Right lung (tissue), 5 donors: ENCODE results near the gene ATP6V0D1. TPM values are rescaled to one million over a fixed set of nuclear protein-coding genes. Genes with fewer than 3 reads are reported as not detected.

Experiments
- DNase-seq, 2 donors: peaks; one replicate each; pipeline ENCODE4 v3.0.0-alpha.2; 2013
- polyA plus RNA-seq, 5 donors: library from polyadenylated mRNA; unstranded; fragments of 120-200 nt; gene quantifications; one replicate each; pipeline versions ENCODE4 v1.2.1 to v1.2.3, GENCODE V29; 2013; ENCODE audit warnings: inconsistent platforms in 1 of 5, low replicate concordance in 1 of 5; ENCODE audit not compliant: insufficient read length in 5 of 5, insufficient read depth in 1 of 5

Gene ATP6V0D1
- polyA plus RNA-seq, 5 donors, result 44.5 to 73.4 (median 48.8) TPM

DNA sequence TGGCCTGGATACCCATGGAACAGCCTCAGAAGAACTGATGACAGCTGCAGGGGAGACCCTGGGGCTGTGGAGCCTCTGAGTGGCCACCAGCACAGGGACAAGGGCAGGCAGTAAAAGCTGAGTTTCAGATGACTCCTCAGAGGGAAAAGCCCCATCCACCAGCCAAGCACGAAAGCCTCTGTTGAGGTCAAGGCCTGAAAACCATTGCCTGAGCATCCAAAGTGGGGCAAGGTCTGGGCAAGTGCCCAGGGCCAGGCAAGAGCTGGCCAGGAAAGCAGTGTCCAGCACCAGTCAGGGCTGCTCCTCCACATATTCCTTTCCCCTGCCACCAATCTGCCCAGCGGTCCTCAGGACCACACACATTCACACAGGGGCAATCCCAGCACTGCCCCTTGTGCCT lies 16.4 kb downstream of the ATP6V0D1 start:
- DNase-seq, result no peak

DNA sequence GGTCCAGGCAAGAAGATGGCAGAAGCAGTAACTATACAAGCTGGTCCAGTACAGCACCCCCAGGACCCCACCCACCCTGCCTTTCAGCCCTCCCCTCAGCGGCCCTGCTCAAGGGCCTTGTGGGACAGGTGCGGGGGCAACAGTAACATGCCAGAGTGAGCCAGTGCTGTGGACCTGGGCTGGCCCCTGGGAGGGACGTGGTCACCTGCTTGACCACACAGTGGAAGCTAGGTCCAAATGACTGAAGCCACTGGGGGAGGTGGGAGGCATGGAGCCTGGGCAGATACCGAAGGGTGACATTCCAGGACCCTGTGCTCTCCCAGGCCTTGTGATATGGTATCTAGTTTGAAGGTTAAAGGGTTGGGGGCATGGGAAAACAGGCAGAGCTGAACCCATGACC lies 17.3 kb downstream of the ATP6V0D1 start:
- no peak for DNase-seq

DNA sequence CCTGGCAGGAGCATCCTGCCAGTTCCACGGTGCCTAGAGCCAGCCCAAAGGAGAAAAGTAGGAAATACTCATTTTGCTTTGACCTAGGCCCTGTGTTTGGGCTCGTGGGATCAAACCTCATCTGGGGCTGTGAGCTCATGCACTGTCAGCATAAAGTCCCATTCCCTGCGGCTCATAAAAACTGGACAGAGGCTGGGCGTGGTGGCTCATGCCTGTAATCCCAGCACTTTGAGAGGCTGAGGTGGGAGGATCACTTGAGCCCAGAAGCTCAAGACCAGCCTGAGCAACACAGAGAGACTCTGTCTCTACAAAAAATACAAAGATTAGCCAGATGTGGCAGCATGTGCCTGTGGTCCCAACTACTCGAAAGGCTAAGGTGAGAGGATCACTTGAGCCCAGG lies 17.9 kb downstream of the ATP6V0D1 start:
- no peak for DNase-seq

DNA sequence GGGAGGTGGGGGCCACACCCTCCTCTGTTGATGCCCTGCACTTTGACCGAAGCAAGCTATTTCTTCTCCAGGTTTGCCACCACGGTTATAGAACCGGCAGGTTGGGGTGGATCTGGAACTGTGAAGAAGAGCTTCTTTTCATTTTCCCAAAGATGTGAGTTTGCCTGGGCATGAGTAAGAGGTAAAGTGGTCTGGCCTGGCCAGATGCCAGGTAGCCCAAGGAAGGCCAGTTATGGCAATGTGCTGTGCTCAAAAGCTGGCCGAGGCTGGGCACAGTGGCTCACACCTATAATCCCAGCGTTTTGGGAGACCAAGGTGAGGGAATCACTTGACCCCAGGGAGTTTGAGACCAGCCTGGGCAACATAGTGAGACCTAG lies 18.7 kb downstream of the ATP6V0D1 start:
- no peak for DNase-seq

DNA sequence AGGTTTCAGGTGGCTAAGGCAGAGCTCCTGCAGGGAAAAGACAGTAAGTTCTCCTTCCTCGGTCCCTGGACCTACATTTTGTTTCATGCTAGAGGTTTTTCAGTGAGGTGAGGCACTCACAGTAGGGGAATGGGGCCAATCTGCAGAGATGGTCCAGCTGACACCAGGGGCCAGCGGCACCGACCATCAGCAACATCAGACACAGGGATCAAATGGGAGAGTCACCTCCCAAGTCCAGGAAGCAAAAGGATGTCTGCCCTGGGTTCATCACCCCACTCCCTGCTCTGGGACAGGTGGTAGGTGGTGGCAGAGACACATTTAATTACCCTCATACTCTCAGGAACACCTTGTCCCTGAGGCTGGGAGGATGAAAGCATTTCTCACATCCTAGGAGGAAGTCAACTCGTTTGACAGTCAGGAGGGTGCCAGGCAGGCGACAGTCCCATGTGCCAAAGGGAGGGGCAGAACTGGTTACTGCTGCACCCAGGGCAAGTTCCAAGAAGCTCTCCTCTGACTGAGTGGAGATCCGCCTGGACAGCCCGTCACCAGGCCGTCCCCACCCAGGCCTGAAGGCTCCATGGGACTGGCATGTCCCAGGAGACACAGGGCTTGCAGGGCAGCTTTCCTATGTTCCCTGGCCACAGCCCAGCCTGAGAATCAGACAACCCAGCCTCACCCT lies 19.2 kb downstream of the ATP6V0D1 start:
- no peak for DNase-seq

DNA sequence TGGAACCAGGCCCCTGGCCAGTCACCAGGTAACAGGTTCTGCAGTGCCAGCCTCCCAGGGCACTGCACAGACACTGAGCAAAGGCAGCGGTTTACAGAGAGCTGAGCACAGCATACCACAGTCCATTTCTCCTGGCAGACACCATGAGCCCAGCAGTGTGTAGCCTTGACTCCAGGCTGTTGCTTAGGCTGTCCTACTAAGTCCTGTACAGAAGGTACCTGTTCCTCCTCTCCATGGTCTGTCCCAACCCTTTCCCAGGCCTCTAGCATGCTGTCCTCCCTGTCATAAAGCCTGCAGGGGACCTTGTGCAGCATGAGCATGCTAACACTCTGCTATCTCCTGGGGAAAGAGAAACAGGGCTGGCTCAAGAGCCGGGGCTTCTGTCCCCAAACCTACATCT lies 20.0 kb downstream of the ATP6V0D1 start:
- no peak for DNase-seq

DNA sequence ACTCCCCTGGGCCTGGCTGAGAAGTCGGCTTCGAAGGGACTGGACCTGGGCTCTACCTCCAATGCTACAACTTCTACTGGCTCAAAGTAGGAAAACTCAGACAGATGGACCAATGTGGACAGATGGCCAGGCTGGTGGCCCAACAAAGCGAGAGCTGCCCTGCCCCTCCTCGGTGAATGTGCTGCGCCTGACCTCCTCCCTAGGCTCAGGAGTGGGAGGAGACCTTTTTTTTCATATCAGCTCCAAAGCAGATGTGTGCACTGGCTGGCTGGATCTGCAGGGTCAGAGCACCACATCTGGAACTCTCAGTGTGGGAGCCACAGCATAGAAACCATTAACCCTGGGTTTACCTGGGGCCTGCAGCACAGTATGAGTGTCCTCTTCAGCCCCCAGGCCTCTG lies 20.8 kb downstream of the ATP6V0D1 start:
- no peak for DNase-seq

DNA sequence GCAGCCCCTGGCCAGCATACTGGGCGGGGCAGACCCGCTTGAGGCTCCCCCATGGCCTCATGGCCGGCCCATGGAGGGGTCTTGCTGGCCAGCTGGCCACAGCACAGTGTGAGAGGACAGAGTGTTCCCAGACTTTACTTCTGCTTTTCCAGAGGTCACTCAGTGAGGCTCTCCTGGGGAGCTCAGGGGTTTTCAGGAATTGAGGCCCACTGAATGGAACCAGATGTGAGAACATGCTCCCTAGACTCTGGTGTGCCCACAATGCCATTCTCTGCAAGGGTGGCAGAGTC lies 21.2 kb downstream of the ATP6V0D1 start:
- DNase-seq, result no peak

DNA sequence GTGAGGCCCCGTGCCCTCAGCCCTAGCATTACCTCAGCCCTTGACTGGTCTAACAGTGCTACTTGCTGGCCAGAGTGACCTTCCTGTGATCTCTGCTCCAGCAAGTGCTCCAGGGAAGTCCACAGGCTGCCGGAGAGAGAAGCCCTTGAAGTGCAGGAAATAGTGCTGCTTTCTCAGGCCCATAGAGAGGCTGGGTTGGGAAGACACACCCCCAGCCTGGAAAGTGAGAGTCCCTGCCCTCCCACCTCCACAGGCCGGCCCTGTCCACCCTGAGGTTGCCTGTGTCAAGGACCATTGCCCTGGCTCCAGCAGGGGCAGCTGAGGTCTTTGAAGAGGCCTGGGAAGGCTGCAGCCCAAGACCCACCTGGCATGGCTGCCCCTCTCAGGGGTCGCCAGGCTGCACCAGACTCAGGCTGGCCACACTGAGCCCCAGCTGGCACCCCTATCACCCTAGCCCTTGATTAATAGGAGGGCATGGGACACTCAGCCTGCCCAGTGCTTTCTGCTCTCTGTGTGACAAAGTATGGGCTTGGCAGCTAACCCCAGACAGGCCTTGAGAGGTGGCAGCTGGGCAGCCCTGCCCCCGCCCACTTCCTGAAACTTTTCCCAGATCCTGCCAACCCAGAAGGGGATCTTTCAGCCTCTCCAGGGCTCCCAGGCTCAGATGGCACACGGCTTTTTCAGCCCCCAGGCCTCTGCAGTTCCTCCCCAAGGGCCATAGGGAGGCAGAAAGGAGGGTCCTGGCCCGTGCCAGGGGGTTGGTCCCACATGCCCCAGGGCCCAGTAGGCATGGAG lies 21.7 kb downstream of the ATP6V0D1 start:
- DNase-seq, result no peak

DNA sequence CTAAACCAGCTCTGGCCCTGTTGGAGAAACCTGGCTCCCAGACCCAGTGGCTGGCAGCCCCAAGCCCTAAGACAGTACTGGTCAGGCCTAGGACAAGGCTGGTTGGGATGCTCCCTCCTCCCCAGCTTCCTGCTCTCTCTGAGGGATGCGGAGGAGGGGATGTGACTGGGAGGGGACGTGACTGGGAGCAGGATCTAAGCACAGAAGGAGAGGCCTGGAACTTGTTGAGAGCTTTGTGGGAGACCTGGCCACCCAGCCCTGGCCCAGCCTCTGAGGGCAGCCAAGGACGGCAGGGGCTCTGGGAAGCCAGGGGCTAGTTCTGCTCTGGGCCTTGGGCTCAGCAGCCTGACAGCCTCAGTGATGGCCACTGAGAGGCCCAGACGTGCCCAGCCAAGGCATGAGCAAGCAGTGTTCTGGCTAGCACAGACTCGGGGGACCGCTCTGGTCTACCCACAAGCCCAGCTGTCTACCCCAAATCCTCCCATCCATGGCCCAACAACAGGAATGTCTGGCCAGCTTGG lies 22.8 kb downstream of the ATP6V0D1 start:
- no peak for DNase-seq

DNA sequence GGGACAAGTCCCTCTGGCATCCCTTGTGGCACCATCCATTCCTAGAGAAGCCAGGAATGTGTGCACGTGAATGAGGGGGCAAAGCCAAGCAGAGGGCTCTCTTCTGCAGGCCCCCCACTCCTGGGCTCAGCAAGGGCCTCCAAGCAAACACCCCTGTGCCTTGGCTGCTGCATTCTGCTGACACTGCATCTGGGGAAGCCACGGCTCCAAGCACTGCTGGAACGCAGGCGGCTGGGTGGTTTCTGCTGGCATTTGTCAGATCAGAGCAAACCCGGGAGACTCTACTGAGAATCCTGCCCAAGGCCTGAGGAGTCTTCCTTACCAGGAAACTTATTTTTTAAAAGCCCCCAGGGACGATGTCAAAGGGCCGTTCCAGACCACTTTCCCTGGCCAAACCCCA lies 23.3 kb downstream of the ATP6V0D1 start:
- DNase-seq, result no peak

DNA sequence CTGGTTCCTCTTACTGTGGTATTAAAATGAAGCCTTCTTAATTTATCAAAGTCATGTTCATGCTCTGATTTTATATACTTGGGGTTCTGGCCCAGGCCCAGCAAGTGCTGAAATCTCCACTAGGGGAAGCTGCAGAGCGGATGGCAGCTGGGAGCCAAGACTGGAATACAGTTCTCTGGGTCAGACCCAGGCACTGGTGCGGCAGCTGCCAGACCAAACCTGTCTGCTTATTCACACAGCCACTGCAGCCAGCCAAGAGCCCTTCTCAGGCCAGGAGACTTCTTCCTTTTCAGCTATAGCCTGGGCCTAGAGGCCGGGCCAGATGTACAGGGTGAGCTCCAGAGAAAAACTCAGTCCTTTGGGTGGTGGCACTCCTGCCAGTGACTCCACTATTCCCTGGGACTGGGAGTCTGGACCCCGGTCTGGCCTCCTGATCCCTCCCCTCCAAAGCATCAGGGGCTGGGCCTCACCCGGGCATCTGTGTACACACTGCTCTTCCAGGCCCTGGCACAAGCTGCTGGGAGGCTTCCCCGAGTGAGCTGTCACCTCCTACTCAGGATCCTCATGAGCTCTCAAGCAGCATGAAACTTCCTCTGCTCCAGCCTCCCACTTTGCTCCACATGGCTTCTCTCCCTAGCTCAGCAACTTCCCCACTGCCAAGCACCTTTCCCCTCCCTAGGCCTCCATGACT lies 24.4 kb downstream of the ATP6V0D1 start:
- no peak for DNase-seq

DNA sequence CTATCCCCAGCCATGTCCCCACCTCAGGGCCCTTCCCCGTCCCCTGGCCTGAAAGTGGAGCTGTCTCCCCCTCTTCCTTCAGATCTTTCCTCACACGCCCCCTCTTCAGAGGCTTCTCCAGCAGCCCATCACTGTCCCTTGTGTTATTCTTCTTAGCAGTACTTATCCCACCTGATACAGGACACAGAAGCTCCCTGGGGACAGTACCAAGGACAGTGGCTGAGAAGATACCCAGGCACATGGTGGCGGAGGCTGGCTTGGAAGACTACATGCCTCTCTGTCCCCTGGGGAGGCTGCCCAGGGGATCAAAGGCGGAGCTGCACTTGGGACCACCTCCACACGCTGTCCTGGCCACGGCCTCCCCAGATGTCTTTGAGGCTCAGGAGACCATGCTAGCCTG lies 26.1 kb downstream of the ATP6V0D1 start:
- DNase-seq, result no peak

DNA sequence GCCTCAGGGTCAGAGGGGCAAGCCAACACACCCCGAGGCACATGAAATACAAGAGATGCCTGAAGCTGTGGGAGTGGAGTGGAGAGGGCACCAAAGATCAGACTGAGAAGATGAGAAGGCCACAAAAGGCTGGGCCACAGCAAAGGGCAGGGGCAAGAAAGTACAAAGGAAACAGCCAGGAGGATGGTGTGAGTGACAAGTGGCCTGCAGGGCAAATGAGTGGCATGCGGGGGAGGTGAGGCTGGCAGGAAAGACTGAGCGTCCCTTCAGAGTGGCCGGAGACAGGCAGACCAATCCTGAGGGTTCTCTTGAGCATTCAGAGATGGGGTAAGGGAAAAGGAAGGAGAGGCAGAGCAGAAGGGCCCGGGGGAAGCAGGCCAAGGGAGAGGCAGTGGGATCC lies 26.9 kb downstream of the ATP6V0D1 start:
- DNase-seq, result no peak

DNA sequence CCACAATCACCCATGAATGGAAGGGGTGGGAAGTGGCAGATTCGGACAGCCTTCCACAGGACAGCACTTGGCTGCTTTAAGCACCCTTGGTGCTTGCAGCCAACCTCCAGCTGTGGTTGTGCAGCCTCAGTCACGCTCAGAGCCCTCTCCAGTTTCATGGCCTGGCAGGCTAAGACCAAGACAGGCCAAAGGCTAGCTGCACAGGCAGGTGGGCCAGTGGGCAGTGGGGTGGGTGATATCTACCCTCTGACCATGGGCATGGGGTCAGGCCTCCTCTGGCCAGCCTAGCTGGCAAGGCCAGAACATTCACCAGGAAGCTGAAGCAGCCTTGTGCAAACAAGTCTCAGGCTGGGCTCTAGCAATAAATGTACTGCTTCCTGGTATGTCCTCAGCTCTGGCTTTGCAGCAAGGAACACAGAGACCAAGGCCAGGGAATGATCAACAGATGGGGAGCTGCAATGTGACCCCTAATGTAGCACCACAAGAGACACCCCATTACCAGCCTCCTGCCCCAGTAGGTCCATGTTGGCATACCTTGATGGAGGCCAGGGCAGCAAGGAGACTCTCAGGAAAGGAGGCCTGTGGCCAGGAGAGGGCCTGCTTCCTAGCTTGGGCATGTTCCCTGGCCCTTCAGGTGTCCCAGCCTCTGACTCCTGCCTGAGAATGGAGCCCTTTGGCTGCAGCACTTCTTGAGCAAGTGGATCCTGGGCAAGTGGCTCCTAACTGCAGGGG lies 29.1 kb downstream of the ATP6V0D1 start:
- no peak for DNase-seq

DNA sequence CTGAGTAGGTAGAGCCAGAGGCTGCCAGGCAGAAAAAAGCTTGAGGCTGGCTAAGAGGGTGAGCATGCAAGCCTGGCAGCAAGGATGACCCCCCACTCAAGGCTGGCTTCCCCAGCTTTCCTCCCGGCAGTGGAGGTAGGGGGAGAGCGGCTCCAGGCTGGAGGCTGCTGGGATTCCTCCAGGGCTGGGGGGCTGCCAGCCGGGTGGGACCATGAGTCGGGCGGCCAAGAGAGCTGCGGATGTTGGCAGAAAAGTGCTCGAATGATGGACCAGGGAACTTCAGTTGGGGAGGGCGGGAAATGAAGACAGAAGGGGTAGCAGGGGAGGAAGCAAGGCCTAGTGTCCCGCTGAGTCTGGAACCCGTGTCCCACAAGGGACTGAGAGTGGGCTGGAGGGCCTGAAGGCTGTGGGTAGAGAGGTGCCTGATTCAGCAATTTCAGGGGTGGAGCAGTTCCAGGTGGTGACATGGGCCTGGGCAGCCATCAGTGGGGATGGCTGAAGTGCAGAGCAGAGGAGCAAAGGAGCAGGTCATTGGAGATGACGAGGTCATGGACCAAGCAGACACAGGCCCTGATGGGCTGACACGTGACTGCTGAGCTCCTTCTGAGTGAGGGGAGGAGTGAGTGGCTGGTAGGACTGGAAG lies 29.8 kb downstream of the ATP6V0D1 start:
- no peak for DNase-seq

DNA sequence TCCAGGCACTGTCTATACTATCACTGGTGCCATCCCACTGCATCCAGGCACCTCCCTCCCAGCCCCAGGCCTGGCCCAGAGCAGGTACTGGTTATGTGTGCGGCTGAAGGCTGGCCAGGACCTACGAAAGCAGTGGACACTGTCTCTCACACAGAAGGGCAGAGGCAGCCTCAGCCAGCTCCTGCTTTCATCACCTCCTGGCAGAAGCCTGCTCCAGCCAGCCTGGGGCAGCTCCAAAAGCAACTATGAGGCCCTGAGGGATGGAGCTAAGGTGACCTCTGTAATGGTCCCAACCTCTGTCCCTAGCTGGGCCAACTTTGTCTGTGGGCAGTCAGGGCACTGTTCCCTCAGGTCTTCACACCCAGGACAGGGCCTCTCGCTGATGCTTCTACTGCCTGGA lies 31.2 kb downstream of the ATP6V0D1 start:
- DNase-seq, result no peak

DNA sequence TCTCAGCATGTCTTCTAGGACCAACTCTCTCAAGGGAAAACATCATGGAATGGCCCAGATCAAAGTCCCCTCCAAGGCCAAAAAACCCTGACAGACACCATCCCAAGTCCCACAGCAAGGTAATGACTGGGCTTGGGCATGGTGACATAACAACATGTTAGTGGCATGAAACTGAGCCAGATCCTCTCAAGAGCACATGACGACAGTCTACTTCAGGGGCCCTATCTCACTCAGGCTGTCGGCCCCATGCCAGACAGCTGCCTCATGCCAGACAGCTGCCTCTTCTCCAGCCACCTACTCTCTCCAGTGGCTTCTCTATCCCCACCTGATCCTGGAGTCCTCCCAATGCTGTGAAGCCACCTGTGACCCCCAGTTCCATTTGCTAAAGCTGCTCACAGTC lies 31.6 kb downstream of the ATP6V0D1 start:
- no peak for DNase-seq

DNA sequence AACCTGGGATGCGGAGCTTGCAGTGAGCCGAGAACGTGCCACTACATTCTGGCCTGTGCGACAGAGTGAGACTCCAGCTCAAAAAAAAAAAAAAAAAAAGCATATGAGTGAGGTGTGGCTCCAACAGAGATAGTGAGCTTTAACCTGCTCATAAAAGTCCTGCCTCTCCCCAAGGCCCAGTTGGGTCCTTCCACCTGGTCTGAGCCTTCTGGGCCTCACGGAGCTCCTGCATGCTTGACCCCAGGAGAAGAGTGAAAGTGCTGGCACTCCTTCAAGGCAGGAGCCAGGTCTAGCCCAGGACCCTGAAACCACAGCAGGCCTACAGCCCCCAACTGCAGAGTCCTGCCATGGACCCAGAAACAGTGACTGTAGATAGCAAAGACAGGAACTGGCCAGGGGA lies 32.4 kb downstream of the ATP6V0D1 start:
- DNase-seq, result no peak

DNA sequence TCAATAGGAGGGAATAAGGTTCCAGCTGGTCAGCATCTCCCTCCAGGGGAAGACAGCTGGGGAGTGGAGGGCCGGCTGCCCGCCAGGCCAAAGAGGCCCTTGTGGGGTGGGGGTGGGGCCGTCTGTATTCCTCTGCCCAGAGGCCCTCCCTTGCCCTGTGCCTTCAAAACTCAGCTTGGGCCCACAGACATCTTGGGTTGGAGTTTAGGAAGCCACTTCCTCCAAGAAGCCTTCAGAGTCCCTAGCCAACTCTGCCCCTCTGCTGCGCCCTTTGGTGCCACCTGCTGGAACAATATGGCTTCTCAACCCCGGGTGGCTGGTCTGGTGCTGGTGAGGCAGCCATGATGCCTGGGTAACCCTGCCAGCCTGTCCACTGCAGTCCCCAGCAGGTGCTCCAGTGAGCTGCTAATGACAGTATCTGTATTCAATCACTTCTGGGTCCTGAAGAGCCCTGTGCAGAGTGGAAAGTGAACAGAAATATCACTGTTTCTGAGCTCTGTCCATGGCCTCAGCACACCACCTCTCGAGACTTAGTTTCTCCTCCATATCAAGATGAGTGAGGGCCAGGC lies 33.4 kb downstream of the ATP6V0D1 start:
- peak; percentile 81 to 82 for DNase-seq

DNA sequence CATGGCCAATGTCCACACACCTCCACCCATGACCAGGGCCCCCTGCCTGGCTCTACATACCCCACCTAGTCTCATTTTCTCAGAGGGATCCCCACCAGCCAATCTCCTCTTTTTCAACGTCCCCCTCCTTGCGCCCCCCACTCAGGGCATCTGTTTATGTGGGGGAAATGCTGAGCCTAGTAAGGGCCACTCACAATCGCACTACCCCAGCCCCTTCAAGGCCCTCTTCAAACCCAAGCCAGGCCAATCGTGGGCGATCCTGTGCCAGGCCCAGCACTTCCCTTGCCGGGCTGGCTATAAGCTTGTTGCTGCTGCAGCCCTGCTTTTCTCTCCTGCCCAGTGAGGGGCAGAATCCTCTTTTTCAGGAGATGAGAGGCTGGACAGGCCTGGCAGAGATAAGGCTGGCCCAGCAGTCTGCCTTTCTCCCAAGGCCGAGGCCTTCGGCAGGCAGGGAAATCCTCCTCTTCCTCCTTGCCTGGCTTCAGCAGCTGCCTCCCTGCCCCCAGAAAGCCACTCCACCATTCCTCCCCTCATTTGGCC lies 33.9 kb downstream of the ATP6V0D1 start:
- no peak for DNase-seq
